ENCODE results near the gene PDZD8. TPM values are rescaled to one million over a fixed set of nuclear protein-coding genes. Genes with fewer than 3 reads are reported as not detected.
A peak's percentile ranks its signal among the peaks of the same experiment; 100 is the strongest.

Gene PDZD8
- total RNA-seq, 1 experiment from 2014 or later = 16.0 TPM

- intact Hi-C loops (cut with micrococcal nuclease; ENCODE audit: unreplicated experiment) = no loop called here
- no peaks in the 10 kb centered on the region for H3K79me2 ChIP-seq (ENCODE audit: low read depth)
- no peak overlapping the region for H2AFZ ChIP-seq
- POLR2A ChIA-PET (ENCODE audit: unreplicated experiment) = no interaction called here
- peaks cover 55% of the 10 kb centered on the region for H3K4me1 ChIP-seq (replicated peaks; ENCODE audit: insufficient read depth)
- peak overlapping the region; percentile 55 for H3K4me2 ChIP-seq
- H4K20me1 ChIP-seq (ENCODE audit: insufficient read depth) = no peaks in the 10 kb centered on the region
- CTCF ChIA-PET = no interaction called here
- BruUV-seq (replicated peaks) = no TSS peak
- DNase-seq = no peak
- H3K9me3 ChIP-seq (ENCODE audit: insufficient read depth, low read depth) = no peaks in the 10 kb centered on the region
- no peaks in the 10 kb centered on the region for H3K27me3 ChIP-seq (ENCODE audit: insufficient read depth, low read depth)
- H3K9me2 ChIP-seq (ENCODE audit: insufficient read depth) = no peaks in the 10 kb centered on the region
- H3K36me3 ChIP-seq (ENCODE audit: low read depth) = no peaks in the 10 kb centered on the region
- H3K27ac ChIP-seq = no peak overlapping the region
- H3K4me3 ChIP-seq = no peak overlapping the region
- peaks cover 6% of the 10 kb centered on the region; the same call in 1 of the 2 replicates for H3F3A ChIP-seq (ENCODE audit: insufficient read depth, low read depth)
- no peak for TF ChIP-seq EZH2 (IDR thresholded peaks at IDR 0.05; ENCODE audit: low read depth)
- TF ChIP-seq, protein P1, sequence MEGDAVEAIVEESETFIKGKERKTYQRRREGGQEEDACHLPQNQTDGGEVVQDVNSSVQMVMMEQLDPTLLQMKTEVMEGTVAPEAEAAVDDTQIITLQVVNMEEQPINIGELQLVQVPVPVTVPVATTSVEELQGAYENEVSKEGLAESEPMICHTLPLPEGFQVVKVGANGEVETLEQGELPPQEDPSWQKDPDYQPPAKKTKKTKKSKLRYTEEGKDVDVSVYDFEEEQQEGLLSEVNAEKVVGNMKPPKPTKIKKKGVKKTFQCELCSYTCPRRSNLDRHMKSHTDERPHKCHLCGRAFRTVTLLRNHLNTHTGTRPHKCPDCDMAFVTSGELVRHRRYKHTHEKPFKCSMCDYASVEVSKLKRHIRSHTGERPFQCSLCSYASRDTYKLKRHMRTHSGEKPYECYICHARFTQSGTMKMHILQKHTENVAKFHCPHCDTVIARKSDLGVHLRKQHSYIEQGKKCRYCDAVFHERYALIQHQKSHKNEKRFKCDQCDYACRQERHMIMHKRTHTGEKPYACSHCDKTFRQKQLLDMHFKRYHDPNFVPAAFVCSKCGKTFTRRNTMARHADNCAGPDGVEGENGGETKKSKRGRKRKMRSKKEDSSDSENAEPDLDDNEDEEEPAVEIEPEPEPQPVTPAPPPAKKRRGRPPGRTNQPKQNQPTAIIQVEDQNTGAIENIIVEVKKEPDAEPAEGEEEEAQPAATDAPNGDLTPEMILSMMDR (conservative IDR thresholded peaks at IDR 0.05) = no peak
Measured at GRCh38 chr10:117409549-117410305, 34.5 kb upstream of the PDZD8 start.

- Histone ChIP-seq H3K4me1 (replicated peaks; ENCODE audit: insufficient read depth) (peaks cover 48% of the 10 kb centered on the region), H3K9me3 (ENCODE audit: insufficient read depth, low read depth) (no peaks in the 10 kb centered on the region), H3K4me2 (no peak overlapping the region; the same call in 1 of the 2 replicates), H3K36me3 (ENCODE audit: low read depth) (no peaks in the 10 kb centered on the region), H4K20me1 (ENCODE audit: insufficient read depth) (no peaks in the 10 kb centered on the region), H3K27me3 (ENCODE audit: insufficient read depth, low read depth) (no peaks in the 10 kb centered on the region), H3K9me2 (ENCODE audit: insufficient read depth) (no peaks in the 10 kb centered on the region), H3K27ac (no peak overlapping the region), H3F3A (ENCODE audit: insufficient read depth, low read depth) (no peaks in the 10 kb centered on the region), H3K79me2 (ENCODE audit: low read depth) (no peaks in the 10 kb centered on the region), H3K4me3 (no peak overlapping the region), H2AFZ (no peak overlapping the region)
- intact Hi-C loops (cut with micrococcal nuclease; ENCODE audit: unreplicated experiment) = no loop called here
- CTCF ChIA-PET = no interaction called here
- DNase-seq = no peak
- TF ChIP-seq, protein P1 (conservative IDR thresholded peaks at IDR 0.05) = no peak
- no peak for TF ChIP-seq EZH2 (IDR thresholded peaks at IDR 0.05; ENCODE audit: low read depth)
- BruUV-seq (replicated peaks) = no TSS peak
- POLR2A ChIA-PET (ENCODE audit: unreplicated experiment) = no interaction called here
Measured at GRCh38 chr10:117408436-117409384, 33.5 kb upstream of the PDZD8 start.

- H3F3A ChIP-seq (ENCODE audit: insufficient read depth, low read depth) = no peaks in the 10 kb centered on the region
- H4K20me1 ChIP-seq (ENCODE audit: insufficient read depth) = no peaks in the 10 kb centered on the region
- H3K36me3 ChIP-seq (ENCODE audit: low read depth) = no peaks in the 10 kb centered on the region
- H3K4me2 ChIP-seq = no peak overlapping the region
- no peaks in the 10 kb centered on the region for H3K27me3 ChIP-seq (ENCODE audit: insufficient read depth, low read depth)
- peaks cover 24% of the 10 kb centered on the region for H3K4me1 ChIP-seq (replicated peaks; ENCODE audit: insufficient read depth)
- H3K4me3 ChIP-seq = no peak overlapping the region
- intact Hi-C loops (cut with micrococcal nuclease; ENCODE audit: unreplicated experiment) = no loop called here
- ChIA-PET POLR2A (ENCODE audit: unreplicated experiment) (no interaction called here), CTCF (no interaction called here)
- TF ChIP-seq, protein P1 (conservative IDR thresholded peaks at IDR 0.05) = no peak
- no peak for TF ChIP-seq EZH2 (IDR thresholded peaks at IDR 0.05; ENCODE audit: low read depth)
- no peak overlapping the region for H3K27ac ChIP-seq
- BruUV-seq (replicated peaks) = no TSS peak
- no peak for DNase-seq
- H3K9me3 ChIP-seq (ENCODE audit: insufficient read depth, low read depth) = no peaks in the 10 kb centered on the region
- no peak overlapping the region for H2AFZ ChIP-seq
- no peaks in the 10 kb centered on the region for H3K9me2 ChIP-seq (ENCODE audit: insufficient read depth)
- H3K79me2 ChIP-seq (ENCODE audit: low read depth) = no peaks in the 10 kb centered on the region
Measured at GRCh38 chr10:117405730-117406129, 30.5 kb upstream of the PDZD8 start.
